Psoas muscle (tissue), 8 donors: ENCODE measurements around the gene RAI1. TPM values are rescaled to one million over a fixed set of nuclear protein-coding genes. Genes with fewer than 3 reads are reported as not detected.

Experiments
- ATAC-seq, 4 donors: fragments of 200-7000 bp; cut with Tn5 transposase; one replicate each; pipeline ENCODE4 v1.9.1; 2020; ENCODE audit warnings: moderate library complexity in 3 of 4, mild to moderate bottlenecking in 2 of 4
- DNase-seq, 2 donors: peaks; one replicate each; pipeline ENCODE4 v3.0.0-alpha.2; 2020
- H3K27ac ChIP-seq: fragments of 200-600 bp; one replicate; pipeline ENCODE4 v1.8.0; 2022
- H3K27me3 ChIP-seq, 3 donors: fragments of 200-600 bp in 1 of 3; one replicate each; pipeline versions ENCODE4 v1.6.1 to v1.8.0; 2013 to 2022; ENCODE audit warnings: low read length in 2 of 3, mild to moderate bottlenecking in 2 of 3, moderate library complexity in 1 of 3; ENCODE audit not compliant: insufficient read depth in 3 of 3
- H3K36me3 ChIP-seq, 2 donors: fragments of 200-600 bp in 1 of 2; one replicate each; pipeline versions ENCODE4 v1.6.1 to v1.8.0; 2013 to 2022; ENCODE audit warnings: low read depth in 1 of 2, mild to moderate bottlenecking in 1 of 2, moderate library complexity in 1 of 2; ENCODE audit not compliant: insufficient read depth in 1 of 2
- H3K4me1 ChIP-seq: fragments of 200-600 bp; one replicate; pipeline ENCODE4 v1.8.0; 2022
- H3K4me3 ChIP-seq: fragments of 200-600 bp; one replicate; pipeline ENCODE4 v1.8.0; 2022; ENCODE audit warnings: mild to moderate bottlenecking
- H3K9me3 ChIP-seq: fragments of 200-600 bp; one replicate; pipeline ENCODE4 v1.8.0; 2022
- CTCF ChIP-seq: fragments of 200-600 bp; IDR thresholded peaks from one replicate; pipeline ENCODE4 v1.8.0; 2022; ENCODE audit warnings: antibody characterized with exemption
- WGBS, 3 donors: extraction: QIAGEN DNeasy Blood & Tissue Kit; methylation state at CpG; one replicate each; pipeline versions ENCODE4 v1.1.6 to v1.1.7; 2013; 5-methylcytosine and 5-hydroxymethylcytosine counted together
- intact Hi-C, 2 donors: fragments of 100-400 bp; cut with DNase I; formaldehyde crosslinking; loops; one replicate each; pipeline versions ENCODE4 v1.11.0 to v1.14.2; 2022
- polyA plus RNA-seq, 3 donors: library from polyadenylated mRNA; stranded (reverse); fragments of 200-250 nt; gene quantifications; one replicate each; pipeline ENCODE4 v1.2.3, GENCODE V29; 2013
- total RNA-seq, 4 donors: library from RNA; stranded (reverse); fragmentation: NEBNext Ultra II Directional in 2 of 4; extraction: Animal tissue kit (Norgen Biotek cat#: 25700) in 2 of 4; gene quantifications; one replicate each; pipeline versions ENCODE4 v1.2.1 to v1.2.4, GENCODE V29; 2021 to 2023
- donor health status: healthy with polysubstance abuse.
- donor health status: DM: no; HTN: no; CAD: no; lungs with moderate emphysema.
- donor health status: Bipolar disorder and iron deficiency.
- donor health status: healthy.
- donor health status: DM: yes; HTN: yes; CAD: no.
- donor health status: DM: no; HTN: no; CAD: no.
- donor health status: DM: no; HTN: no; CAD: no.
- donor health status: DM: yes; HTN: yes; CAD: no.

The RAI1 gene
- total and polyA plus RNA-seq, 7 donors: 4.0 to 9.0 (median 7.1) TPM

DNA sequence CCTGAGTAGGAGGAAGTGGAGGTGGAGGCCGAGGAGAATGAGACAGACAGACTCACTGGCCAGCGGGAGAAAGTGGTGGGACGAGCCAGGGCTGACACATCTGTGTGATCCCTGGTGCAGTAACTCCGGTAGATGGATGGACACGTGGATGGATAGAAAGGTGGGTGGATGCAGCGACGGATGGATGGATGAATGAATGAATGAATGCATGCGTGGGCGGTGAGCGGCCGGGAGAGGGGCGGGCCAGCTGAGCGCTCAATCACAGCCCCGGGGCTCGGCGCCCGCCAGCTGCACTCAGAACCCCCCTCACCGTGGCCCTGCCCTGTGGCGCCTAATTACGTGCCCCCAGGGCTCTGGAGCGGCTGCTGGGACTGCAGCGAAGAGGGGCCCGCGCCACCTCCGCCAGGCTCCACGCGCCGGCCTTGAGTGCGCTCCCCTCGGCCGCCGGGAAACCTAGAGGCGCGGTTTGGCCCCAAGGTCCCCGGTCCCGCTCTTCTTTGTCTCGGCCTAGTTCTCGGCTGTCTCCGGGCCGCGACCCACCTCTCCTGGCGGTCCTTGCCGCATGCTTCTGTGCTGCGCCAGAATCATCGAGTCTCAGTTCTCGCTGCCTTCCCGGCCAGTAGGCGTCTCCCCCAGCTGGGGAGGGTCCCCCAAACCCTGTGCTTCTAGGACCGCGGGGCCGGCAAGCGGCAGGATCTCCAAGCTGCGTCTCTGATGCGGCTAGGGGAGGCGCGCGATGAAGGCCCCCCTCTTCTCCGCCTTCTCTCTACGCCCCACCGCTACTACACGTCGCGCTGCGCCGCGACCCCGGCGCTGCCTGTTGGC lies 41.0 kb downstream of the RAI1 start:
- intact Hi-C loops: no loop called here
- Histone ChIP-seq H3K4me1 (no peaks in the 10 kb centered on the region), H3K9me3 (no peaks in the 10 kb centered on the region), H3K27me3 (no peaks in the 10 kb centered on the region), H3K36me3 (no peaks in the 10 kb centered on the region), H3K4me3 (peak overlapping the region; percentile 3), H3K27ac (no peak overlapping the region)
- TF ChIP-seq CTCF: no peak
- WGBS, 3 donors: 46 to 56% (median 51%) methylated on average over 56 to 68 of the region's 68 CpGs
- no peak for ATAC-seq
- no peak for DNase-seq

- Histone ChIP-seq H3K9me3 (no peaks in the 10 kb centered on the region), H3K4me1 (no peaks in the 10 kb centered on the region), H3K27ac (no peak overlapping the region), H3K27me3 (no peaks in the 10 kb centered on the region), H3K4me3 (peak overlapping the region; percentile 63), H3K36me3 (no peaks in the 10 kb centered on the region)
- TF ChIP-seq CTCF: no peak
- DNase-seq: no peak
- no peak for ATAC-seq
- intact Hi-C loops: no loop called here
- WGBS, 3 donors: 49 to 64% (median 56%) methylated on average over 22 to 23 of the region's 23 CpGs
Measured at GRCh38 chr17:17722906-17723353, 41.7 kb downstream of the RAI1 start.

DNA sequence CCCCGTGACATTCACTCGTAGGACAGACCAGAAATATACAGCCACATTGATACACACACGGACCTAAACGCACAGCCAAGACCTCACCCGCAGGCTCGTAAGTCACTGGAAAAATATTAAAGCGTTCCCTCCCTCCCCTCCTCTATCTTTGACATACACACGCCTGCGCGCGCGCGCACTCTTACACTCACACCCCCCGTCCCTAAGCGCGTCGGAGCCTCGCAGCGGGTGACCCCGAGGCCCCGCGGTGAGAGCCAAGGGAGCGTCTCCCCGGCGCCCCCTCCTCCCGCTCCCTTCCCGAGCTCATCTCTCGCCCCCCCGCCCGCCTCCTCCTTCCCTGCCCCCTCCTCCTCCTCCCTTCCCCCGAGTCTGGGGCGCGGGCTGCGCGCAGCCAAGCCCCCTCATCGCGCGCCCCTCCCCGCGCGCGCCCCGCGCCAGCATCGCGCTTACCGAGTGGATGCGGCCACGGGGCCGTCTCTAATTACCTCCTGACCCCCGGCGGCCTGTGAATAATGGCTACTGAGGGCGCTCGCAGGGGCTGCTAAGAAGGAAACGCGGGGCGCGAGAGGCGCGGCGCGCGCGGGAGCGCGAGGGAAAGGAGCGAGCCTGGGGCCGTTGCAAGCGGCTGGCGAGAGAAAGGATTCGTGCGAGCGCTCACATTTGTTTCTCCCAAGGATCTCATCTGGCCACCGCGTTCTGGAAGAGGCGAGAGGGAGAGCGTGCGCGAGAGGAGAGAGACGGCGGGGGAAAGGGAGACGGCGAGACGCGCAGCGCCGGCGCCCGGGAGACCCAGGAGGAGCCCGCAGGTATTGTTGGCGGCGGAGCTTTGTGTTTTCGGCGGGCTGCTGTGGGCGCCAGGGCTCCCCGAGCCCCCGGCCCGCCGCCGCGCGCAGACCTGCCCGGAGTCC lies 42.4 kb downstream of the RAI1 start:
- Histone ChIP-seq H3K27me3 (no peaks in the 10 kb centered on the region), H3K27ac (no peak overlapping the region), H3K4me3 (peak overlapping the region; percentile 63), H3K36me3 (no peaks in the 10 kb centered on the region), H3K9me3 (no peaks in the 10 kb centered on the region), H3K4me1 (no peaks in the 10 kb centered on the region)
- DNase-seq (no peak), ATAC-seq (peak in 3 of 4 donors; percentile 31 to 71 (median 47))
- intact Hi-C loops: no loop called here
- WGBS, 3 donors: 1 to 3% (median 3%) methylated on average over 78 to 103 of the region's 103 CpGs
- no peak for TF ChIP-seq CTCF

GRCh38 chr17:17724307-17725010 lies 43.2 kb downstream of the RAI1 start:
- H3K4me1 ChIP-seq: no peaks in the 10 kb centered on the region
- H3K27ac ChIP-seq: no peak overlapping the region
- H3K4me3 ChIP-seq: peak overlapping the region; percentile 63
- H3K9me3 ChIP-seq: no peaks in the 10 kb centered on the region
- DNase-seq (peak in 1 of 2 donors; percentile 60), ATAC-seq (no peak)
- intact Hi-C loops: no loop called here
- 35 to 63% (median 42%) methylated on average over 40 to 53 of the region's 53 CpGs for WGBS, 3 donors
- no peak for TF ChIP-seq CTCF
- no peaks in the 10 kb centered on the region for H3K36me3 ChIP-seq
- H3K27me3 ChIP-seq: no peaks in the 10 kb centered on the region
